ENCODE measurements around the gene TUBGCP6.

The TUBGCP6 gene

GRCh38 chr22:50264104-50264745 is 19.4 kb upstream of the TUBGCP6 start:
- DNase-seq (ENCODE audit: low read depth): no peak

GRCh38 chr22:50262973-50263617 is 18.3 kb upstream of the TUBGCP6 start:
- no peak for DNase-seq (ENCODE audit: low read depth)

GRCh38 chr22:50262460-50262911 is 17.7 kb upstream of the TUBGCP6 start:
- no peak for DNase-seq (ENCODE audit: low read depth)

- no peak for DNase-seq (ENCODE audit: low read depth)
Observed at GRCh38 chr22:50261615-50262459, 17.0 kb upstream of the TUBGCP6 start, which contains the start of gene MAPK12. MAPK12 (minus strand) TSS chr22:50261683; CDS start chr22:50261509, 174 bp downstream.

GRCh38 chr22:50260801-50261614 is 16.2 kb upstream of the TUBGCP6 start:
- no peak for DNase-seq (ENCODE audit: low read depth)

GRCh38 chr22:50260434-50260800 is 15.6 kb upstream of the TUBGCP6 start:
- DNase-seq (ENCODE audit: low read depth): no peak

GRCh38 chr22:50259302-50259701 is 14.5 kb upstream of the TUBGCP6 start:
- DNase-seq (ENCODE audit: low read depth): no peak

- DNase-seq (ENCODE audit: low read depth): no peak
Observed at GRCh38 chr22:50258361-50259292, 13.8 kb upstream of the TUBGCP6 start.

- DNase-seq (ENCODE audit: low read depth): no peak
Observed at GRCh38 chr22:50257451-50258360, 12.9 kb upstream of the TUBGCP6 start.

GRCh38 chr22:50257041-50257440 is 12.2 kb upstream of the TUBGCP6 start:
- no peak for DNase-seq (ENCODE audit: low read depth)

- no peak for DNase-seq (ENCODE audit: low read depth)
Observed at GRCh38 chr22:50256258-50256862, 11.5 kb upstream of the TUBGCP6 start.

GRCh38 chr22:50255607-50256006 is 10.8 kb upstream of the TUBGCP6 start:
- no peak for DNase-seq (ENCODE audit: low read depth)

- DNase-seq (ENCODE audit: low read depth): no peak
Observed at GRCh38 chr22:50255099-50255498, 10.3 kb upstream of the TUBGCP6 start.

GRCh38 chr22:50253941-50254340 is 9.1 kb upstream of the TUBGCP6 start:
- DNase-seq (ENCODE audit: low read depth): no peak

GRCh38 chr22:50253046-50253915 is 8.5 kb upstream of the TUBGCP6 start:
- no peak for DNase-seq (ENCODE audit: low read depth)

GRCh38 chr22:50252082-50253045 is 7.5 kb upstream of the TUBGCP6 start:
- no peak for DNase-seq (ENCODE audit: low read depth)

GRCh38 chr22:50251477-50252081 is 6.8 kb upstream of the TUBGCP6 start:
- no peak for DNase-seq (ENCODE audit: low read depth)

Data from GM04503 (cell line).